Measurements from ENCODE around the gene ALK. TPM values are rescaled to one million over a fixed set of nuclear protein-coding genes. Genes with fewer than 3 reads are reported as not detected.

ALK gene
- polyA plus RNA-seq, 3 donors = not detected

DNA sequence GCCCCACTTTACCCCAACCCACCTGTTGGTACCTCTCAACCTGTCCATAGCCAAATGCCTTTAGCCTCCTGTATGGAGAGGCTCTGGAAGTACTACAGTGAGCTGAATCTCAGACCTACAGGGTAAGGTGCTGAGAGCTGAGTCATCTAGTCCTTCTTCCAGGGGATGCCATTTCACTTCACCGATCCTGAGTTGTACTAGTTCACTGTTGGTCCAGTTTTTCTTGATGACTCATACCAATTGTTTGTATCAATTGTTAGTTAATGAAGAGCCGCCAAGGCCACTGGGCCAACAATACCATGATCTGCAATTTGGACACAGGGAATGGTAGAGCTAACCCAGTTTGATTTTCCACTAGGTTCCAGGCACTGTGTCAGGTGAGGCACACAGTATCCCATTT lies 549.2 kb downstream of the ALK start:
- Mint-ChIP-seq H3K4me3 (no peak overlapping the region), H3K4me1 (no peaks in the 10 kb centered on the region), H3K27me3 (ENCODE audit: low read depth in 3 of 3) (peaks cover 0 to 6% (median 0%) of the 10 kb centered on the region in 3 donors), H3K9me3 (no peaks in the 10 kb centered on the region), H3K27ac (no peak overlapping the region), H3K36me3 (no peaks in the 10 kb centered on the region)
- Histone ChIP-seq H3K9ac (ENCODE audit: insufficient read depth, low read length, poor library complexity, severe bottlenecking) (no peak overlapping the region), H4K20me1 (ENCODE audit: insufficient read depth, low read length) (no peaks in the 10 kb centered on the region), H3K27ac (ENCODE audit: low read depth in 1 of 2, low read length in 2 of 2) (no peak overlapping the region), H3K4me2 (replicated peaks; ENCODE audit: extremely low read depth, low read length, poor library complexity, severe bottlenecking) (no peak overlapping the region), H3K79me2 (ENCODE audit: insufficient read depth, low read length) (no peaks in the 10 kb centered on the region), H3K4me3 (replicated peaks in 1 of 3; ENCODE audit: low read depth in 2 of 3, low read length in 3 of 3) (no peak overlapping the region), H3K4me1 (ENCODE audit: control insufficient read depth in 1 of 2, insufficient read depth in 2 of 2, low read length in 2 of 2) (no peaks in the 10 kb centered on the region), H2AFZ (ENCODE audit: insufficient read depth, low read depth, low read length, poor library complexity, severe bottlenecking) (no peak overlapping the region), H3K9me3 (replicated peaks in 1 of 2; ENCODE audit: control insufficient read depth in 1 of 2, insufficient read depth in 1 of 2, low read length in 2 of 2) (no peaks in the 10 kb centered on the region), H3K36me3 (replicated peaks in 1 of 2; ENCODE audit: control insufficient read depth in 1 of 2, insufficient read depth in 2 of 2, low read length in 2 of 2) (no peaks in the 10 kb centered on the region), H3K27me3 (ENCODE audit: control insufficient read depth in 2 of 2, insufficient read depth in 2 of 2, low read length in 2 of 2) (peaks cover 0 to 2% of the 10 kb centered on the region in 2 donors)
- no CpG with 5 or more reads among the region's 2 CpGs for WGBS (ENCODE audit: insufficient coverage)
- intact Hi-C loops (cut with micrococcal nuclease) = no loop called here
- DNase-seq = no peak
- TF ChIP-seq CTCF (IDR thresholded peaks at IDR 0.05) = no peak

DNA sequence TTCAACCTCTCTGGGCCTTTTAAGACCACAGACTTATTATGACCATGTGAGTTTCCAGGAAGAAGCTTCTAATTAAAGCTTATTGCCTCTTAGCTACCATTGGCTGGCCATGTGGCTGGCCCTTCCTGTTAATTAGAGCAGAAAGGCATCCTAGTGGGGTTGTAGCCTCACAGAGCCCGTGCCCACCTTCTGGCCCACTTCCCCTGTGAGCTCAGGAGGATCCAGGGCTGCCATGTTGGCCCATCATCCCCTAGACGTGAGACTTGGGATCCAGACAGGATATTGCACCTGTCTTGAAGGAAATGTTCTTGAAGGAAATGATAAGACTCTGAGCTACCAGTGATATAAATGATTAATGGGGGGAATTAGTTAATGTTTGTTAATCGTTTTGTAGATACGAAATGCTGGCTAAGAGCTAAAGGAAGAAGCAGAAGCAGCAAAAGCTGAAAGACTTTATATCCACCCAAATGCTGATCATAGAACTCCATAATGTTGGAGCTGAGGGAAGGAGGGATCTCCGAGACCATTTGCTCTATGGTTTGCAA lies 550.7 kb downstream of the ALK start:
- intact Hi-C loops (cut with micrococcal nuclease) = no loop called here
- Mint-ChIP-seq H3K27me3 (ENCODE audit: low read depth in 3 of 3) (peaks cover 1 to 6% (median 1%) of the 10 kb centered on the region in 3 donors), H3K9me3 (peaks cover 0 to 3% (median 0%) of the 10 kb centered on the region in 7 donors), H3K36me3 (no peaks in the 10 kb centered on the region), H3K27ac (no peak overlapping the region), H3K4me1 (no peaks in the 10 kb centered on the region), H3K4me3 (no peak overlapping the region)
- no peaks in the 10 kb centered on the region for H3K4me1 ChIP-seq (ENCODE audit: control insufficient read depth in 1 of 2, insufficient read depth in 2 of 2, low read length in 2 of 2)
- no peaks in the 10 kb centered on the region for H3K9me3 ChIP-seq (replicated peaks in 1 of 2; ENCODE audit: control insufficient read depth in 1 of 2, insufficient read depth in 1 of 2, low read length in 2 of 2)
- H3K79me2 ChIP-seq (ENCODE audit: insufficient read depth, low read length) = no peaks in the 10 kb centered on the region
- no peak overlapping the region for H2AFZ ChIP-seq (ENCODE audit: insufficient read depth, low read depth, low read length, poor library complexity, severe bottlenecking)
- no peak overlapping the region for H3K27ac ChIP-seq (ENCODE audit: low read depth in 1 of 2, low read length in 2 of 2)
- no peak for TF ChIP-seq CTCF (IDR thresholded peaks at IDR 0.05)
- H3K4me2 ChIP-seq (replicated peaks; ENCODE audit: extremely low read depth, low read length, poor library complexity, severe bottlenecking) = no peak overlapping the region
- peaks cover 0 to 2% of the 10 kb centered on the region in 2 donors for H3K27me3 ChIP-seq (ENCODE audit: control insufficient read depth in 2 of 2, insufficient read depth in 2 of 2, low read length in 2 of 2)
- H3K4me3 ChIP-seq (replicated peaks in 1 of 3; ENCODE audit: low read depth in 2 of 3, low read length in 3 of 3) = no peak overlapping the region
- no peaks in the 10 kb centered on the region for H3K36me3 ChIP-seq (replicated peaks in 1 of 2; ENCODE audit: control insufficient read depth in 1 of 2, insufficient read depth in 2 of 2, low read length in 2 of 2)
- DNase-seq = no peak
- H3K9ac ChIP-seq (ENCODE audit: insufficient read depth, low read length, poor library complexity, severe bottlenecking) = no peak overlapping the region
- H4K20me1 ChIP-seq (ENCODE audit: insufficient read depth, low read length) = no peaks in the 10 kb centered on the region
- WGBS (ENCODE audit: insufficient coverage) = 73% methylated on average over 4 of the region's 5 CpGs

Data from CD14-positive monocyte (primary cell).